ENCODE data around the gene CCDC97. TPM values are rescaled to one million over a fixed set of nuclear protein-coding genes. Genes with fewer than 3 reads are reported as not detected.
A peak's percentile ranks its signal among the peaks of the same experiment; 100 is the strongest.

Gene CCDC97
- total RNA-seq, 1 donor from 2014 or later, result 6.1 TPM

DNA sequence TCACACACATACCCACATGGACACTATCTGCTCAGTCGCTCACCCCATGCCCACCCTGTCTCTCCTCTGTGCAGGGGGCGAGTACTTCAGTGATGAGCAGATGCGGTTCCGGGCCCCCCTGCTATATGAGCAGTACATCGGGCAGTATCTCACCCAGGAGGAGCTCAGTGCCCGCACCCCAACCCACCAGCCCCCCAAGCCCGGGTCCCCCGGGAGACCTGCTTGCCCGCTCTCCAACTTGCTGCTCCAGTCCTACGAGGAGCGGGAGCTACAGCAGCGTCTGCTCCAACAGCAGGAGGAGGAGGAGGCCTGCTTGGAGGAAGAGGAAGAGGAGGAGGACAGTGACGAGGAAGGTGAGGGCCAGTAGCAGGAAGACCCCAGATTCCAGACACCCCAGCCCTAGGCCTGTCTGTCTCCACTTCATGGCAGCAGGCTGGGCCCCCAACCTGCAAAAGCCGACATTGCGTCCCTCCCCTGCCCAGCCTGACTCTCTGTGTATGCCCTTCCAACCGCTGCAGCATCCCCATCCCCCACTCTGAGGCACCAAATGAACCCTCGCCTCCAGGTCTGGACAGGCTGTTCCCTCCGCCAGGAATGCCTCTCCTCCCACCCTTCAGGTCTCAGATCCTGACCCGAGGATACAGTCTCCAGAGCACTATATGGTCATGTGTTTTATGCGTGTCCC is 9.7 kb downstream of the CCDC97 start:
- DNase-seq (ENCODE audit: low read depth, low spot score), result no peak

DNA sequence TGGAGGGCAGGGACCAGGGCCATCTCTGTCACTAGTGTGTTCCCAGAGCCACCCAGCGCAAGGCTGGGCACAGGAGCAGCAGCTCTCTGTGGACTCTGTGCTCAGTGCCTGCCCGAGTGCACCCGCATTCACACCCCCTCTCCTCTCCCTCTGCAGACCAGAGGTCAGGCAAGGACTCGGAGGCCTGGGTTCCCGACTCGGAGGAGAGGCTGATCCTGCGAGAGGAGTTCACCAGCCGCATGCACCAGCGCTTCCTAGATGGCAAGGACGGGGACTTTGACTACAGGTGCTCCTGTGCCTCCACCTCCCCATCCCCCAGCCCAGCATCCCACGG is 10.2 kb downstream of the CCDC97 start:
- no peak for DNase-seq (ENCODE audit: low read depth, low spot score)

GRCh38 chr19:41320568-41320967 is 10.6 kb downstream of the CCDC97 start:
- DNase-seq (ENCODE audit: low read depth, low spot score), result no peak

DNA sequence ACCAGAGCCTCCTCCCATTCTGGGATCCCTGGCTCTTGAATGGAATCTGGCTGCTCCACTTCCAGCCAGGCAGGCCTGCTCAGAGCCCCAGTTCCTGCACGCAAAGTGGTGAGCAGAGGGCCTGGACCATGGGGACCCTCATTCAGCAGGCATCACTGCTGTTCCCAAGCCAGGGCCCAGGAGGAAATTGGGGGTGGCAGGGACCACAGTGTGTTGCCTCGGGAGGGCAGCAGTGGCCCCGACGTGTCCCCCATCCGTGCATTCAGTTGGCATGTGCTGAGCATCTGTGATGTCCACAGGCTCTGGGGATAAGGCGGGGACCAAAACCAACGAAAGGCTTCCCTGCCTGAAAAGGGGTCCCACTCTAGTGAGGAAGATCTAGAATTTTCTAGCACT is 11.2 kb downstream of the CCDC97 start:
- DNase-seq (ENCODE audit: low read depth, low spot score), result no peak

- no peak for DNase-seq (ENCODE audit: low read depth, low spot score)
Observed at GRCh38 chr19:41321600-41322270, 11.8 kb downstream of the CCDC97 start.

DNA sequence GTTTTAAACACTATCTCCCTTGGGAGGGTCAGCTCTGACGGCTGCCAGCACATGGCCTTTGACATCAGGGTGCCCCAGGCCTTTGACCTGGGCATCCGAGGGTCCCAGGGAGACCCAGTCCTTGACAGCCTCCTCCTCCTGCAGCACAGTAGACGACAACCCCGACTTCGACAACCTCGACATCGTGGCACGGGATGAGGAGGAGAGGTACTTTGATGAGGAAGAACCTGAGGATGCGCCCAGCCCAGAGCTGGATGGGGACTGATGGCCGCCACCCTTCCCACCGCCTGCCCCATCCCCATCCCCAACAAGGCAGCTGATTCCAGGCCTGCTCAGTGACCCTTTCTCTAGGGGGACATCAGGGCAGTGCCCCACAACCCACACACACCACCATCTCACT is 12.5 kb downstream of the CCDC97 start:
- DNase-seq (ENCODE audit: low read depth, low spot score), result no peak

DNA sequence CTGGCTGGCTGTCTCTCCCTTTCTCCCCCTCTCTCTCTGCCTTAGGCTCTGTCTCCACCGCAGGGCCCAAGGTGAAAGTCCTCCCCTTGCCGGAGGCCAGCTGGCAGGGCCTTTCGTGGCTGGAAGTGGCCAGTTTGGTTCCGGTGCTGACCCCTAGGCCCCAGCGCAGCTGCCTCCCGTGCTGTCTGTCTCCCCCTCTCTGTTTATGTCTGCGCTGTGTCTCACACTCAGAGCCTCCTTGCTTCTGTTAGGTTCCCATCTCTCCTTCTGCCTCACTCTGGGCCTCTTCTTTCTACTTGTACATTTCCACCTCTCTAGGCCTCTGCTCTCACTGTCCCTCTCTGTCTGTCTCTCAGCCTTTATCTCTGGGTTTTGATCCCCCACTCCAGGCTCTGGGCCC is 13.1 kb downstream of the CCDC97 start:
- DNase-seq (ENCODE audit: low read depth, low spot score), result no peak

GRCh38 chr19:41323430-41324125 is 13.6 kb downstream of the CCDC97 start:
- DNase-seq (ENCODE audit: low read depth, low spot score), result peak; percentile 84

GRCh38 chr19:41324231-41324702 is 14.3 kb downstream of the CCDC97 start:
- no peak for DNase-seq (ENCODE audit: low read depth, low spot score)

DNA sequence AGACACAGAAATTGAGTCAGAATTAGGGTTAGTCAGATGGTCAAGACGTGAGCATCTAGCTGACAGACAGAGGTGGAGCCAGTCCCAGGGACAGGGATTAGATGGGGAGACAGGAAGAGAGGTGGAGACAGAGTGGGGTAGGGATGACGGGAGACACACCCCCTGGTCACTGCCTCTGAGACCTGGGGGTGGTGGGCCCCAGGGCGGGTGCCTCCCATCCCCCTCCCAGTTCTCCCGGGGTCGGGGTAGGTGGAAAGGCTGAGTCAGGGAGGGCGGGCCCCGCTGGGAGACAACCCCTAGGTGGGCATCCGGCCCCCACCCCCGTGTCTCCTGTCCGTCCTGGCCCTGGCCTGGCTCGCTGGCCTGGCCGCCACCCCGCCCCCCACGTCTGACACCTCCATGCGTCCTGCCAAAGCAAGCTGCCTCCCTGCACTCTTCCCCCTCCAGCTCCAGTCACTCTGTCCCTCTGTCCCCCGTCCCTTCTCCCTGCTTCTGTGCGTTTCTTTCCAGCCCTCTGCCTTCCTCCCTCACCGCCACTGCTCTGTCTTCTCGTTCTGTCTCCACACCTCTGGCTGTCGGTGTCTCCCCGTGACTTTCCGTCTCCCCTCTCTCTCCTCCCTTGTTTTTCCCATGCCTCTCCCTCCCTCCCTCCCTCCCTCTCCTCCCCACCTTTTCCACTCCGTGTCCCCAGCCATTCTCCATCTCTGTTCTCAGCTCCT is 15.1 kb downstream of the CCDC97 start:
- DNase-seq (ENCODE audit: low read depth, low spot score), result no peak

GRCh38 chr19:41325640-41325946 is 15.6 kb downstream of the CCDC97 start:
- no peak for DNase-seq (ENCODE audit: low read depth, low spot score)

- DNase-seq (ENCODE audit: low read depth, low spot score), result no peak
Observed at GRCh38 chr19:41325947-41326706, 16.2 kb downstream of the CCDC97 start.

- no peak for DNase-seq (ENCODE audit: low read depth, low spot score)
Observed at GRCh38 chr19:41327076-41327575, 17.2 kb downstream of the CCDC97 start.

GRCh38 chr19:41327576-41328156 is 17.7 kb downstream of the CCDC97 start:
- no peak for DNase-seq (ENCODE audit: low read depth, low spot score)

GRCh38 chr19:41328157-41328841 is 18.3 kb downstream of the CCDC97 start:
- no peak for DNase-seq (ENCODE audit: low read depth, low spot score)

- DNase-seq (ENCODE audit: low read depth, low spot score), result no peak
Observed at GRCh38 chr19:41328842-41329225, 18.9 kb downstream of the CCDC97 start.

DNA sequence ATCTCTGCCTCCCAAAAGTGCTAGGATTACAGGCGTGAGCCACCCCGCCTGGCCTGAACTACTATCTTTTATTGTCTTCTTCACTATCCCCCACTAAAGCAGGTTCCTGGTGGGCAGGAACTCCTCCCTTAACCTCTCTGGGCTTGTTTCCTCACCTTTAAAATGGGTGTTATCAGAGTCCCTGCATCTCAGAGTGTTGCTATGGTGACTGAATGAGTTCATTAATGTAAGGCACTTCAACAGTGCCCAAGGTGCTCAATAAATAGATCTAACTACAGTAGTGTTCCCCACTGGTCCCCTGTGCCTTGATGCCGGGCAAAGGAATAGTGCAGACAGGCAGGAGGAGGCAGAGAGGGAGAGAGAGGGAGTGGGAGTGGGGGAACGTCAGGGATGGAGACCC is 20.5 kb downstream of the CCDC97 start:
- DNase-seq (ENCODE audit: low read depth, low spot score), result no peak

GRCh38 chr19:41330946-41331678 is 21.1 kb downstream of the CCDC97 start:
- DNase-seq (ENCODE audit: low read depth, low spot score), result no peak

- no peak for DNase-seq (ENCODE audit: low read depth, low spot score)
Observed at GRCh38 chr19:41332000-41332399, 22.0 kb downstream of the CCDC97 start.

DNA sequence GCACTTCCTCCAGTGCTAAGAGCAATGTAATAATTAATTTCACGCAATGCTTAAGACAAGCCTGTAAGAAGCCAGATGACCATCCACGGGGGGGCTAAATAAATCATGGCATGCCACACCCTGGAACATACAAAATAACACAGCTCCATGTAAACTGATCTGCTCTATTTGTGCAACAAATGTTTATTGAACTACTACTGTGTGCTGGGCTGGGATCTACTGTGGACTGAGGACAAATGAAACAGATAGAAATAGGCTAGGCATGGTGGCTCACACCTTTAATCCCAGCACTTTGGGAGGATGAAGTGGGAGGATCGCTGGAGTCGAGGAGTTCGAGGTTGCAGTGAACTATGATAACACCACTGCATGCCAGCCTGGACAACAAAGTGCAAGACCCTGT is 22.5 kb downstream of the CCDC97 start:
- no peak for DNase-seq (ENCODE audit: low read depth, low spot score)

Data from pulmonary artery endothelial cell (primary cell).